SU-DHL-6 (cell line): ENCODE data around the gene CAPN5.

Experiments
- H2AFZ ChIP-seq: fragments of 200-600 bp; sonication (generic); 2 replicates; pipeline ENCODE4 v1.6.1; 2014; ENCODE audit warnings: low read depth, mild to moderate bottlenecking, moderate library complexity, mixed read lengths, antibody characterized with exemption, low read length; ENCODE audit not compliant: severe bottlenecking
- H3F3A ChIP-seq: fragments of 200-600 bp; shearing (Covaris generic); 2 replicates; pipeline ENCODE4 v1.6.0; 2016; ENCODE audit warnings: antibody characterized with exemption, mild to moderate bottlenecking; ENCODE audit not compliant: insufficient read depth
- H3K27ac ChIP-seq: fragments of 200-600 bp; sonication (generic); 2 replicates; pipeline ENCODE4 v1.5.1; 2016; ENCODE audit warnings: low read depth, mild to moderate bottlenecking, low read length, moderate library complexity, mixed read lengths
- H3K27me3 ChIP-seq: fragments of 200-600 bp; sonication (generic), shearing (Covaris generic); 2 replicates; pipeline ENCODE4 v1.6.0; 2014; ENCODE audit warnings: mild to moderate bottlenecking, low read length
- H3K36me3 ChIP-seq: fragments of 200-600 bp; sonication (generic); 2 replicates; pipeline ENCODE4 v1.6.1; 2014; ENCODE audit warnings: mild to moderate bottlenecking, low read length, mixed read lengths
- H3K4me2 ChIP-seq: fragments of 300-600, 200-600 bp; shearing (Covaris generic), sonication (generic); 2 replicates; pipeline ENCODE4 v1.6.0; 2014; ENCODE audit warnings: low read length, low read depth, mild to moderate bottlenecking; ENCODE audit not compliant: poor library complexity, severe bottlenecking
- H3K4me3 ChIP-seq: fragments of 200-600 bp; sonication (generic); 2 replicates; pipeline ENCODE4 v1.5.1; 2014; ENCODE audit warnings: antibody characterized with exemption, low read length, mild to moderate bottlenecking, mixed read lengths; ENCODE audit not compliant: insufficient read depth, poor library complexity, severe bottlenecking
- H3K79me2 ChIP-seq: fragments of 200-600 bp; sonication (generic); 2 replicates; pipeline ENCODE4 v1.6.1; 2014; ENCODE audit warnings: mild to moderate bottlenecking, low read length, moderate library complexity; ENCODE audit not compliant: insufficient read depth
- H3K9ac ChIP-seq: fragments of 200-600 bp; sonication (generic); 2 replicates; pipeline ENCODE4 v1.7.0; 2014; ENCODE audit warnings: mild to moderate bottlenecking, low read length
- H3K9me2 ChIP-seq: fragments of 200-600 bp; sonication (generic); replicated peaks from 2 replicates; pipeline ENCODE4 v1.6.1; 2014; ENCODE audit warnings: low read length; ENCODE audit not compliant: insufficient read depth
- H3K9me3 ChIP-seq: fragments of 200-600 bp; sonication (generic); 2 replicates; pipeline ENCODE4 v1.6.1; 2014; ENCODE audit warnings: low read length, mixed read lengths; ENCODE audit not compliant: insufficient read depth
- H4K20me1 ChIP-seq: fragments of 200-600 bp; sonication (generic); 2 replicates; pipeline ENCODE4 v1.6.1; 2014; ENCODE audit warnings: low read depth, mild to moderate bottlenecking, antibody characterized with exemption, low read length, moderate library complexity, mixed read lengths
- CTCF ChIP-seq: fragments of 200-600 bp; sonication (generic); IDR thresholded peaks from one replicate; pipeline ENCODE4 v1.5.1; 2017; ENCODE audit warnings: antibody characterized with exemption, mild to moderate bottlenecking, low read length, moderate library complexity; ENCODE audit not compliant: insufficient read depth, poor library complexity, severe bottlenecking
- EZH2phosphoT487 ChIP-seq: fragments of 200-600 bp; sonication (generic), shearing (Covaris generic); conservative IDR thresholded peaks from 2 replicates; pipeline ENCODE4 v1.6.1; 2018; ENCODE audit warnings: mild to moderate bottlenecking, antibody characterized with exemption, low read length, moderate library complexity, mixed read lengths

CAPN5 gene

GRCh38 chr11:77124041-77124440 lies 57.3 kb downstream of the CAPN5 start:
- H3K36me3 ChIP-seq, result no peaks in the 10 kb centered on the region
- no peak overlapping the region for H3K9ac ChIP-seq
- H3K9me3 ChIP-seq, result no peaks in the 10 kb centered on the region
- H3K4me3 ChIP-seq, result no peak overlapping the region
- H3K79me2 ChIP-seq, result no peaks in the 10 kb centered on the region
- no peaks in the 10 kb centered on the region for H3K27me3 ChIP-seq
- H3K9me2 ChIP-seq, result no peaks in the 10 kb centered on the region
- no peaks in the 10 kb centered on the region for H4K20me1 ChIP-seq
- no peak overlapping the region for H3K4me2 ChIP-seq
- TF ChIP-seq EZH2phosphoT487 (no peak), CTCF (no peak)
- no peak overlapping the region for H3K27ac ChIP-seq
- H2AFZ ChIP-seq, result no peak overlapping the region
- H3F3A ChIP-seq, result no peaks in the 10 kb centered on the region

GRCh38 chr11:77124488-77124887 lies 57.7 kb downstream of the CAPN5 start:
- H3K9me2 ChIP-seq, result no peaks in the 10 kb centered on the region
- H3K27ac ChIP-seq, result no peak overlapping the region
- H2AFZ ChIP-seq, result no peak overlapping the region
- TF ChIP-seq EZH2phosphoT487 (no peak), CTCF (no peak)
- no peaks in the 10 kb centered on the region for H3K27me3 ChIP-seq
- H4K20me1 ChIP-seq, result no peaks in the 10 kb centered on the region
- no peak overlapping the region for H3K4me2 ChIP-seq
- no peaks in the 10 kb centered on the region for H3K79me2 ChIP-seq
- H3F3A ChIP-seq, result no peaks in the 10 kb centered on the region
- no peaks in the 10 kb centered on the region for H3K9me3 ChIP-seq
- H3K36me3 ChIP-seq, result no peaks in the 10 kb centered on the region
- H3K4me3 ChIP-seq, result no peak overlapping the region
- no peak overlapping the region for H3K9ac ChIP-seq

- H3K27me3 ChIP-seq, result no peaks in the 10 kb centered on the region
- TF ChIP-seq EZH2phosphoT487, result no peak
- TF ChIP-seq CTCF, result no peak
Measured at GRCh38 chr11:77125191-77125590, 58.4 kb downstream of the CAPN5 start.

GRCh38 chr11:77125695-77126094 lies 58.9 kb downstream of the CAPN5 start:
- no peak overlapping the region for H2AFZ ChIP-seq
- H3F3A ChIP-seq, result no peaks in the 10 kb centered on the region
- H4K20me1 ChIP-seq, result no peaks in the 10 kb centered on the region
- no peaks in the 10 kb centered on the region for H3K27me3 ChIP-seq
- no peak overlapping the region for H3K9ac ChIP-seq
- no peaks in the 10 kb centered on the region for H3K9me3 ChIP-seq
- H3K4me3 ChIP-seq, result no peak overlapping the region
- H3K9me2 ChIP-seq, result no peaks in the 10 kb centered on the region
- no peak for TF ChIP-seq EZH2phosphoT487
- no peak for TF ChIP-seq CTCF
- H3K36me3 ChIP-seq, result no peaks in the 10 kb centered on the region
- H3K27ac ChIP-seq, result no peak overlapping the region
- no peaks in the 10 kb centered on the region for H3K79me2 ChIP-seq
- H3K4me2 ChIP-seq, result no peak overlapping the region

More at GRCh38 chr11:77125191-77125590, 58.4 kb downstream of the CAPN5 start:
- Histone ChIP-seq H2AFZ (no peak overlapping the region), H3K27ac (no peak overlapping the region), H3K9me3 (no peaks in the 10 kb centered on the region), H3F3A (no peaks in the 10 kb centered on the region), H3K4me2 (no peak overlapping the region), H4K20me1 (no peaks in the 10 kb centered on the region), H3K4me3 (no peak overlapping the region), H3K9ac (no peak overlapping the region), H3K79me2 (no peaks in the 10 kb centered on the region), H3K36me3 (no peaks in the 10 kb centered on the region), H3K9me2 (no peaks in the 10 kb centered on the region)
